Measurements from ENCODE around the gene DNAJB7.

DNA sequence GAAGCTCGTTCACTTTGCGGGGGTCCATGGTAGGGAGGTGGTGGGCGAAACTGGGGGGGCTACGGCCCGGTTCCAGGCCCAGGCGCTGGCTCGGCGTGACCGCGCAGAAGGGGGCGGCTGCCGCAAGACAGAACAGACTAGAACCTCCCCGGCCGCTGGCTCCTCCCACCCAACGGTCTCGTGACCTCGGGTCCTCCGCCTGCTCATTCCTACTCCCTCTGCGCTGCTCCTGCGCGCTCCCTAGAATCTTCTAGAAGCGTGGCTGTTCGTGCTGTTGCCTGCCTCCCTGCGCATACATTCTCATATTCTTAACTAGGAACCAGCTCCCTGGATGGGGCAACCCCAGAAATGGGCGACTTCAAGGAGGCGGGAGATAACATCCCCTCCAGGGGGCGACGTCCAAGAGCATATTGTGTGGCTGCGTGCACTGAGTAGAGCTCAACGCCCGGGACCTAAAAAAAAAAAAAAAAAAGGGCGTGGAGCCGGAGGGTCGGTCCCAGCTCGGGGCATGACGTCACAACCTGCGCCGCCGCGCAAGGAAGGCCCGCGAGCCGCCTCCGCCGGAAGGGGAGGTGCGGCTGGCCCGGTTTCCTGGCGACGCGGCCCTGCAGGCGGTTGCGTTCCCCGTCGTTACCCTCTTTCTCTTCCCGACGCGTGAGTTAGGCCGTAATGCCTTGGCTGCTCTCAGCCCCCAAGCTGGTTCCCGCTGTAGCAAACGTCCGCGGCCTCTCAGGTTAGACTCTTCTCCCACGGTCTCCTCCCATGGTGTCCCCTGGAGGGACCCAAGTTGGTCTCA lies 5.2 kb downstream of the DNAJB7 start, which contains the start of the genes ST13 and XPNPEP3:
- TF ChIP-seq, protein P1, sequence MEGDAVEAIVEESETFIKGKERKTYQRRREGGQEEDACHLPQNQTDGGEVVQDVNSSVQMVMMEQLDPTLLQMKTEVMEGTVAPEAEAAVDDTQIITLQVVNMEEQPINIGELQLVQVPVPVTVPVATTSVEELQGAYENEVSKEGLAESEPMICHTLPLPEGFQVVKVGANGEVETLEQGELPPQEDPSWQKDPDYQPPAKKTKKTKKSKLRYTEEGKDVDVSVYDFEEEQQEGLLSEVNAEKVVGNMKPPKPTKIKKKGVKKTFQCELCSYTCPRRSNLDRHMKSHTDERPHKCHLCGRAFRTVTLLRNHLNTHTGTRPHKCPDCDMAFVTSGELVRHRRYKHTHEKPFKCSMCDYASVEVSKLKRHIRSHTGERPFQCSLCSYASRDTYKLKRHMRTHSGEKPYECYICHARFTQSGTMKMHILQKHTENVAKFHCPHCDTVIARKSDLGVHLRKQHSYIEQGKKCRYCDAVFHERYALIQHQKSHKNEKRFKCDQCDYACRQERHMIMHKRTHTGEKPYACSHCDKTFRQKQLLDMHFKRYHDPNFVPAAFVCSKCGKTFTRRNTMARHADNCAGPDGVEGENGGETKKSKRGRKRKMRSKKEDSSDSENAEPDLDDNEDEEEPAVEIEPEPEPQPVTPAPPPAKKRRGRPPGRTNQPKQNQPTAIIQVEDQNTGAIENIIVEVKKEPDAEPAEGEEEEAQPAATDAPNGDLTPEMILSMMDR (conservative IDR thresholded peaks at IDR 0.05; ENCODE audit: low read depth, low read length), result peak; percentile 22; the same call in 1 of the 2 replicates
- TF ChIP-seq EZH2 (IDR thresholded peaks at IDR 0.05; ENCODE audit: low read length, unreplicated experiment), result no peak

Measured in PC-3 (cell line).